ENCODE measurements around the gene NEURL1B.
A peak's percentile ranks its signal among the peaks of the same experiment; 100 is the strongest.

The NEURL1B gene

DNA sequence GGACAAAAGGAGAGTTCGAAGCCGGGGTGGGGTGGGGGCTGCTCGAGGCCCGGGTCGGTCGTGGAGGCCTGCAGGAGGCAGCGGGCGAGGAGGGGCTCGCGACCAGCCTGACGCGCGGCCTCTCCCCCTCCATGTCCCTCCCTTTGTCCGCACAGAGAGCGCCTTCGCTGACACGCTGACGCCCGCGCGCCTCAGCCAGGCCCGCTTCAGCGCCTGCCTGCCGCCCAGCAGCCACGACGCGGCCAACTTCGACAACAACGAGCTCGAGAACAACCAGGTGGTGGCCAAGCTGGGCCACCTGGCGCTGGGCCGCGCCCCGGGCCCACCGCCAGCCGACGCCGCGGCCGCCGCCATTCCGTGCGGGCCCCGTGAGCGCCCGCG, 42.2 kb downstream of the NEURL1B start:
- DNase-seq = no peak

DNA sequence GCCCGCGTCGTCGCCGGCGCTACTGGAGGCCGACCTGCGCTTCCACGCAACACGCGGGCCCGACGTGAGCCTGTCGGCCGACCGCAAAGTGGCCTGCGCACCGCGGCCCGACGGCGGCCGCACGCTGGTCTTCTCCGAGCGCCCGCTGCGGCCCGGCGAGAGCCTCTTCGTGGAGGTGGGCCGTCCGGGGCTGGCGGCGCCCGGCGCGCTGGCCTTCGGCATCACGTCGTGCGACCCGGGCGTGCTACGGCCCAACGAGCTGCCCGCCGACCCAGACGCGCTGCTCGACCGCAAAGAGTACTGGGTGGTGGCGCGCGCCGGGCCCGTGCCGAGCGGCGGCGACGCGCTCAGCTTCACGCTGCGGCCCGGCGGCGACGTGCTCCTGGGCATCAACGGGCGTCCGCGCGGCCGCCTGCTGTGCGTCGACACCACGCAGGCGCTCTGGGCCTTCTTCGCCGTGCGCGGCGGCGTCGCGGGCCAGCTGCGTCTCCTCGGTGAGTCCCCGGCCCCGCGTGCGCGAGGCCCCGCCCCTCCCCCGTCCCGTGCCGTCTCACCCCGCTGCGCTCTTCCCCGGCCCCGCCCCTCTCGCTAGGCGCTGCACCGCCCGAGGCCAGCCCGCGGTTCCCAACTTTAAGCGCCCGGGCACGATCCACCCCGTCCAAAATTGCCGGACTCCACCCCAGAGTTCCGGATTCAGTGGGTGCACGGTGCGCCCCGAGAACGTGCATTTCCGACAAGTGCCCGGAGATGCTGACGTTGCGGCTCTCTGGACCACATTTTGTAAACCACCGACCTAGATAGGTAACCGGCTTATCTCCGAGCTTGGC, 42.8 kb downstream of the NEURL1B start:
- DNase-seq = peak; percentile 24 to 32

DNA sequence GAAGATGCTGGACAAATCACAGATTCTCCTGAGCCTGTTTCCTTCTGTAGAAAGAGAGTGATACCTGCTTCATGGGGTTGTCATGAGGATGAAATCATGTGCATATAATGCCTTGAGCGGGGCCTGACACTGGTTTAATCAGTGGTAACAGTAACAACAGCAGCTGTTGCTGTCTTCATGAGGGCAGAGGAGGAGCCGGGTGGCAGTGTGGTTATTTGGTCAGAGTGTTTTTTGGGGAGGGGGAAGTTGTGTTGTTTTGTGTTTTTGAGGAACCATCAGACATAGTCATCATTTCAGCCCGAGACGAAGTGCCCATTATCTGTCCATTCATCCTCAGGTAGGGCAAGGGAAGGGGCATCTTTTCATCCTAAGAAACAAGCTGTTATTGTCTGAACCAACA, 44.0 kb downstream of the NEURL1B start:
- no peak for DNase-seq

DNA sequence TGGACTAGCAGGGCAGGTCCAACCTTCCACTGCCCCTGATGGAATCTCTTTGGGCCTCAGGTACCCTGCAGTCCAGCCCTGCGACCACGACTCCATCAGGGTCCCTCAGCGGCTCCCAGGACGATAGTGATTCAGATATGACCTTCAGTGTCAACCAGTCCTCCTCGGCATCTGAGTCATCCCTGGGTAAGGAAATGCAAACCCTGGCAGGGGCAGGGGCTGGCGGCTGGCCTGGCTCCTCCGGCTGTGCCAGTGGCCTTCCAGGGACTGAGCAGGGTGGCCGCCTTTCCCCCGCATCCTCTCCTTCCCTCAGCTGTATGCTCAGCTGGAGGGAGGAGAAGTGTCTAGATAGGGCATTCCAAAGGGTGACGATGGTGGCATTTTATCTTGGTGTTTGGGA, 45.0 kb downstream of the NEURL1B start:
- no peak for DNase-seq

DNA sequence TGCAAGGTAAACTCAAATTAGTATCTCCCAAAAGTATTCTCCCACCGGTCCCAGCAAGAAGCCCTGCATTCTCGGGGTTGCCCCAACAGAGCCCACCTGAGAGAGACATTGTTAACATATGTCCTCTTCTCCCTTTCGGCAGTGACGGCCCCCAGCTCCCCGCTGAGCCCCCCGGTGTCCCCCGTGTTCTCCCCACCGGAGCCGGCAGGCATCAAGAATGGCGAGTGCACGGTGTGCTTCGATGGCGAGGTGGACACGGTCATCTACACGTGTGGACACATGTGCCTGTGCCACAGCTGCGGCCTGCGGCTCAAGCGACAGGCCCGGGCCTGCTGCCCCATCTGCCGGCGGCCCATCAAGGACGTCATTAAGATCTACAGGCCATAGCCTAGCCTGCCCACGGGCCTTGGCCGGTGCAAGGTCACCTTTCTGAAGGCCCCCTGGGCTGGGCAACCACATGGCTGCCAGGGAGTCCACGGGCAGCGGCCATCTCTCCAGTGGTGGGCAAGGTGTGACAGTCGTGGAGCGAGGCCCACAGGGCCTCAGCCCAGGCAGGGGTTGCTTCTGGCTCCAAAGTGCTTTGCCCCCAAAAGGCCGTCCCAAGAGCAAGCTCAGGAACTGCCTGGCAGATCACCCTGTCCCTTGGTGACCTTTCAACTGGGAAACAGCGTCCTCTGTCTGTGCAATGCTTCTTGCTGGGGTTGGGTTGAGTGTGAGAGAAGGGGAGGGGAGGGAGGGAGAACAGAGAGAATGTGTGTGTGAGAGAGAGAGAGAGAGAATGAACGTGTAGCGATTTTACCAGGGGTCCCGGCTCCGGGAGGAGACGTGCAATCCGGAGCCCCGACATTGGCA, 45.7 kb downstream of the NEURL1B start:
- DNase-seq = no peak

DNA sequence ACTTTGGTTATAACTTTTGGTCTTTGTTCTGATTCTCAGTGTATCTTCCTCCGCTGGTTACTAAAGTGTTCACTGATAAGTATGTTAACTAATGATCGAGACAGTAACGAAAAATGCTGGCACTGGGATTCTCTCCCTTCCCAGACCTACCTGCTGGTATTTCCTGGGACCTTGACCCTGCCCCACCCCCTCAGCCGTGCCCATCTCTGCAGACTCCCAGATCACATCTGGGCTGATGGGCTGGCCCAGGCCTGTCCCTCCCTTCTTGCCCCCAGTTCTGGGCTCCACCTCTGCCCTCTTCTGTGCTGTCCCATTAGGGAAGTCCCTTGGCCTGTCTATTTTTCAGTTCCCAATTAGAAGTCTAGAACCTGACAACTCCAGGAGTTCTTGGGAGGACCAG, 46.9 kb downstream of the NEURL1B start:
- DNase-seq = no peak

DNA sequence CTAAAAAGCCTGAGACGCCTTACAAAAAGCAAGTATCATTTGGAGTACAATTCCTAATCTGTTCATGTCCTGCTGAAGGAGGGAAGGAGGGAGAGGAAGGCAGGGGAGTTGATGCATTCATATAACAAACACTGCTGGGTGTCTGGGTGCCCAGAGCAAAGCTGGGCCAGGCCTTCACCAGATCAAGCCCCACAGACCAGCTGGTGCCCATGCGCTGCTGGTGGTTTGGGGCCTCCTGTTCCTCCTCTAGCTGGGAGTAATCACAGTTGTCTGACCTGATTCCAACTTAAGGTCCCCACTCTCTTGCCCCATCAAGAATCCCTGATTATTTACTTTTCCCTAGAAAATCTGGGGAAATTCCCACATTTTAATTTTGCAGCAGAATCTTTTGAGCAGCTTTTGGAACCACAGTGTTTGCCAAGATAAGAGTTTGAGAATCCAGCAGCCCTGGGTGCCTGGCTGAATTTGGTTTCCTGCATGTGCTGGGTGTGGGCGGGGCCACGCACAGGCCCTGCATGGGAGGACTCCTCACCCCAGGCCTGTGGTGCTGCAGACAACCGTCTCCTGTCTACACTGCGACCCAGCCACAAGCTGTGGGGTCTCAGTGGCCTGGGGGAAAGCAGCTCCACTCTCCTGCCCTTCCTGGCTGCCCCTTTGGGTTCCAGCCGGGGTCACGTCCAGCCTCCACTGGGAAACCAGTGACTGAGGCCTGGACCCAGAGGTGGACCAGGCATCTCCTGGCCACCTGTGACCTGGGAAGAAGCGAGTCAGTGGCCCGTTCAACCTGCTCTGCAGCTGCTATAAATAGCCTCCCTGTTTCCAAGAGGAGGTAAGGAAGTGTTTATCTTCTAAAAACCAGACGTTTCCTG, 47.5 kb downstream of the NEURL1B start:
- no peak for DNase-seq

DNA sequence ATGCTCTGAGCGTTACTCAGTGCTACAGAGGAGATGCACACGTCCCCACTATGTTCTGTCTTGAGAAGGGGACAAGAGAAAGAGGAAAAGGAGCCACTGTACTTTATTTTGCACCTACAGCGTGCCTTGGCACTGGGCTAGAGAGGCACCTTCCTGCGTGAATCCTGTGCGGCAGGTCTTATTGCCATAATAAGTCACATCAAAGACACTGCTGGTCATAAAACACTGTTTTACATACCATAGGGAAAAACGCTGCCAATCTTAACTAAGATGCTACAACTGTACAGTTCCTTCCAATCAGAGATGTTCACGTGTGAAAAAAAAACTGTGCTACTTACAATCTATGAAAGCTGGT, 48.1 kb downstream of the NEURL1B start:
- DNase-seq = no peak

DNA sequence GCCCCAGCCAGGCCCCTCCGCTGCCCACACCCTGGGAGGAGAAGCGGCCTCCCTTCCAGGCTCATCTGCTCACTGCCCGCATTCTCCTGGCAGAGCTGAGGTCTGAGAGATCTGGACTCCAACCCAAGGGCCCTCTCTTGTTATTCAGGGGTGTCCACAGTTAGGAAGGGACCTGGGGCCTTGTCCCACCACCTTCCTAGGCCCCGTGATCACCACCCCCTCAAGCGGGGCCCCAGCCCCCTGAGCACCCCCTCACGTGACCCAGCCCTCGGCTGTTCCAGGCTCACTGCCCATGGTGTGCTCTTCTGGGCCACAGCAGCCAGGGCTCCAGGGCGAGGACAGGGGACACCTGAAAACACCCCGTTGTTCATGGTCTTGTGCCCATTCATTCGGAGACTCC, 48.7 kb downstream of the NEURL1B start:
- DNase-seq = no peak

DNA sequence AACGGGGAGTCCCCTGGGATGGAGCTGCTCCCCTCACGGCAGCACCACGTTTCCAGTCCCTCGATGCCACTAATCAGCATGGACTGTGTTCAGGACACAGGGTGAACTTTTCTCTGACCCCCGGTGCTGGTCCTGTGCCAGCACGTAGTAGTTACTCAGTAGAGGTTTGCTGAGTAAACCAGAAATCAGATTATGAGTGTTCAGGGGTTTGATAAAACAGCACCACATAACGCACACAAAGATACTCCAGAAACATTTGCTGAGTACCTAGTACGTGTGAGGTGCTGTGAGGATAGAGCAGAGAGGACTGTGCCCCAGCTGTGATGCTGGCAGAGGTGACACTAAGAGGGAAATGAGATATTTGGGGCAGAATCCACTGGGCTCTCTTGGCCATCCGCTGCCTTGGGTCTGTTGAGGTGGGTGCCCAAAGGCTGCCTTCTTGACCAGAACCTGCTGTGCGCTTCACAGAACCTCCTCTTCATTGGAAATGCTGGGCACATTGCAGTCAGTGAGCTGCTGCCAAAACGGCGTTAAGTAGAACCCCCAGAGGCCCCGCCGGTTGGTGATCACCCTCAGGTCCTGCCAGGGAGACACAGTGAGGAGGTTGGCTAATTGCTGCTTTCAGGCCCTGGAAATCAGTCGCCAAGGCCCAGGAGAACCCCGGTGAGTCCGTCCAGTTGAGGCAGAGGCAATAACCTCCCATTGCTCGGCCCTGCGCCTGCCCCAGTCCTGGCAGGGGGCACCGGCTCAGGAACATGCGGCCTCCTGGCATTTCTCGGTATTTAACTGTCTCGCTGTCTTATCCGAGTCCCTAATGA, 49.4 kb downstream of the NEURL1B start:
- DNase-seq = no peak

DNA sequence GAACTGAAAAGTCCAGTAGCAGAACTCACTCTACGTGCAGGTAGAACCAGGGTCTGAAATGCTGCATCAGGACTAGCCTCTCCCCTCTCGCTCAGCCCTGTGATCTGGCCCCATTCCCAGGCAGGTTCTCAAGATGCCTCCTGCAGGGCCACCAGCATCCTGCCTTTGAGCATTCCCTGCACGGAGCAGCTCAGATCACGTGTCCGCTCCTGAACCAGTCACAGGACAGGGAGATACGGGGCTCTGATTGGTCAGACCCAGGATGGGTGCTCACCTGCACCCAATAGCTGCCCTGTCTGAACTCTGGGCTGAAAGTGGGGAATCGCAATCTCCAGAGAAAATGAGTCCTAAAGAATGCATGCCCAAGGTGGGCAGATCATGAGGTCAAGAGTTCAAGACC, 50.8 kb downstream of the NEURL1B start:
- DNase-seq = no peak

DNA sequence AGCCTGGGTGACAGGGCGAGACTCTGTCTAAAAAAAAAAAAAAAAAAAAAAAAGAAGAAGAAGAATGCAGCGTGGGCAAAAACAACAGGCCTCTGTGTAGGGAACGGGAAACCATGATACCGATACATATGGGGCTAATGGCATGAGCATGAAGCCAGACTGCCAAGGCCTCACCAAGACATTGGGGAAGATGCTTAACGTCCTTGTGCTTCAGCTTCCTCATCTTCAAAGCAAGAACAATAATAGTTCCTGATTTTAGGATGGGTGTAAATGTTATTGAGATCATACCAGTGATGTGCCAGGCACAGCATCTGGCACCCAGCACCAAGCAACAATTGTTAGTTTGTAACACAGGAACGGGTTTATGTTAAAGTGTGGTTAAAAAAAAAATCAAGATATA, 51.4 kb downstream of the NEURL1B start:
- DNase-seq = no peak

DNA sequence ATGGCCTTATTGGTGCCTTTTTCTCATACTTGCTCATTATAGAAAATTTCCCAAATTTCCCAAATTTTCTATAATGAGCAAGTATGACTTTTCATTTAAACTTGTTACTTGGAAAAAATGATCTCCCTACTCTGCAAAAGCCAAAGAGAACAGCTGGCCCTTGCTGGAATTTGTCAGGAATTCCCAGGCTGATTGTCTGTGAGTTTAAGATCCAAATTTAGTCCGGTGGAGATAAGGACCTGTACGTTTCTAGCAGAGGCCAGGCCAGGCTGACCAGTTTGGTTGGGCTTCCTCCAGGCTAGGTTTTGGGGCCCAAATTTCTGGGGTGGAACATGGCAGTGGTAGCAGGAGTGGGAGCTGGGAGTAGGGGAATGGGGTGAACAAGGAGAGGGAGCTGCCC, 51.9 kb downstream of the NEURL1B start:
- no peak for DNase-seq

DNA sequence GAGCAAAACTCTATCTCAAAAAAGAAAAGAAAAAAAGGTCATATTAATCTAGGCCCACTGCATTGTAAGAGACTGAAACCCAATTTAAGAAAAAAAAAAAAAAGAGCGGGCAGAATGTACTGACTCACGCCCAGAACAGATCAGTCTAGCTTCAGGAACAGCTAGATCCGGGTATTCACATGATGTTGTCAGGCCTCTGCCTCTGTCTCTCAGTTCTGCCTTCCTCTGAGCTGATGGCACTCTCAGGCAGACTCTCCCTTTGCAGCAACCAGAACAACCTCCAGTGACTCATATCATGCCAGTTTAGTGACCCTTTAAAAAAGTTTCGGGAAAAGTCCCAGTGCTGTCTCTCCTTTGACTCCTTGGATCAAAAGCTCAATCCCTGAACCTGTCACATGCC, 53.0 kb downstream of the NEURL1B start:
- no peak for DNase-seq

DNA sequence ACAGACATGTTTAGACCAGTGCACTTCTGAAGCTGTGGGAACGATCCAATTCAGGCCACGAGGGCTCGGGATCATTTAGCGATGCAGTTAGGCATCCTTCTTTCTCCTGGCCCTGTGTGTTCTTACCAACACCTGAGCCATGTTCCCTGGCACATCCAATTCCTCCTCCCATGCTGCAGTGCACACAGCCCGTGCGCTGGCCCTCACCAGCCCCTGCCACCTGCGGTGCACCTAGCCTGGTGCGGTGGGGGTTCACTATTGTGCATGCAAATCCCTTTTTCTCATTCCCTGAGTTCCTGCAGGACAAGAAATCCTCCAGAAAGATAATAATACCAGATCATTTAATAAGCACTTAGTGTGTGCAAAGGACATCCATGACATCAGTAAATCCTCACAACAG, 53.5 kb downstream of the NEURL1B start:
- DNase-seq = no peak

DNA sequence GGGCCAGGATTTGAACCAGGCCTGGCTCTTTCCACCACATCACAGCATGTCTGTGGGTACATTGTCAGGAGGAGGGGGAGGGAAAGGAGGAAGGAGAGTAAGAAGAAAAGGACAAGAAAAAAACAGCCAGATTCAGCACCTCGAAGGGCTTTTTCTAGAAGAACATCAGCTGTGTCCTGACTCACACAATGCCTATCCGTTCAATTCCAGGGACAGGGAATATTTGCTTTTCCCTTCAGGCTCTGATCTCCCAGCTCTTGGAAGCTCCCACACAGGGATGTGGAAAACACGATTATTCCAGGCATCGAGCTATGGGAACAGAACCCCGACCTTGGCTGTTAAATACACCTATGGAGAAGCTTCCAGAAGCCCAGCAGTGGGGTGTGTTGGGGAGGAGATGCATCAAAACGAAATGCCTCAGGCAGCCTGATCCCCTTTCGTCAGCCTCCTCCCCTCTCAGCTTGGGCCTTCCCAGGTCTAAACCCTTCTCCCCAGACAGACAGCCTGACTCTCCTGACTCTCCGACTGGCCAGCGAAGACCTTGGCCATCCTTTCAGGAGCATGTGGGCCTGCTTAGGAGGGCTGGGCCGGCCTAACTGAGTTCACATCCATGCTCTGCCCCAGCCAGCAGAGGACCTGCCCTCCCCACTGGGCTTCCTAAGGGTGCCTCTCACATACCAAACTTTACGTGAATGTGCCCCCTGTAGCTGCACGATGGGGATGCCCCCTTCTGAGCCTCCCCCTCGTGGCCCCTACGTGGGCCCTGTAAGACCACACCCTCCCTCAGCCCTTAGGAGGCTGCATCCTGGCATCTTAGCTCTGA, 54.4 kb downstream of the NEURL1B start:
- no peak for DNase-seq

DNA sequence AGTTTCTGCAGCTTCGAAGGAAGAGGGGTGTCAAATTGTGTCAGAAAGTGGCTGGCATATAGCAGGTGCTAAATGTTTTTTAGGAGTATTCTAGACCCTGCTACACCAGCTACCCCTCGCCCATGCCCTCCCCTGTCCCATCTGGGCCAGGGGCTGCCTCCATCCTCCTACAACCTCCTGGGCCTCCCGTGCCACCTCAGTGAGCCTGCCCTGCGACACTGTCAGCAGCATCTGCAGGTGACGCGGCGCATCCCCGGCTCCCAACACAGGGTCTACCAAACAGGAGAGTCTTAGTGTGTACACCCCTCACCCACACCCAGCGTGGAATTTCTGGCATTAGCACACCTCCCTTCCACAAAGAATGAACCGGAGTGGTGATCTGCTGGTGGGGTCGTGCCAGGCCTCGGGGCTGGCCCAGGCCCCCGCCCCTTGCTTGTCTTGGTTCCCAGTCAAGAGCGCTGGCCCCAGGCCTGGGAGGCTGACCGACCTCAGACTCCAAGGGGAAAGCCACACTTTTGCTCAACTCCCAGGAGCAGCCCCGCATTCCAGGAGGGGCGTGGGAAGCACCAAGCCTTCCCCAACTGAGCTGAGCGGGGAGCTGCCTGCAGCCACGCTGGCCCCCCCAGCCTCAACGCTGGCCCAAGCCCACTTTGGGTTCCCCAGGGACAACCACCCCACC, 55.2 kb downstream of the NEURL1B start:
- DNase-seq = no peak

DNA sequence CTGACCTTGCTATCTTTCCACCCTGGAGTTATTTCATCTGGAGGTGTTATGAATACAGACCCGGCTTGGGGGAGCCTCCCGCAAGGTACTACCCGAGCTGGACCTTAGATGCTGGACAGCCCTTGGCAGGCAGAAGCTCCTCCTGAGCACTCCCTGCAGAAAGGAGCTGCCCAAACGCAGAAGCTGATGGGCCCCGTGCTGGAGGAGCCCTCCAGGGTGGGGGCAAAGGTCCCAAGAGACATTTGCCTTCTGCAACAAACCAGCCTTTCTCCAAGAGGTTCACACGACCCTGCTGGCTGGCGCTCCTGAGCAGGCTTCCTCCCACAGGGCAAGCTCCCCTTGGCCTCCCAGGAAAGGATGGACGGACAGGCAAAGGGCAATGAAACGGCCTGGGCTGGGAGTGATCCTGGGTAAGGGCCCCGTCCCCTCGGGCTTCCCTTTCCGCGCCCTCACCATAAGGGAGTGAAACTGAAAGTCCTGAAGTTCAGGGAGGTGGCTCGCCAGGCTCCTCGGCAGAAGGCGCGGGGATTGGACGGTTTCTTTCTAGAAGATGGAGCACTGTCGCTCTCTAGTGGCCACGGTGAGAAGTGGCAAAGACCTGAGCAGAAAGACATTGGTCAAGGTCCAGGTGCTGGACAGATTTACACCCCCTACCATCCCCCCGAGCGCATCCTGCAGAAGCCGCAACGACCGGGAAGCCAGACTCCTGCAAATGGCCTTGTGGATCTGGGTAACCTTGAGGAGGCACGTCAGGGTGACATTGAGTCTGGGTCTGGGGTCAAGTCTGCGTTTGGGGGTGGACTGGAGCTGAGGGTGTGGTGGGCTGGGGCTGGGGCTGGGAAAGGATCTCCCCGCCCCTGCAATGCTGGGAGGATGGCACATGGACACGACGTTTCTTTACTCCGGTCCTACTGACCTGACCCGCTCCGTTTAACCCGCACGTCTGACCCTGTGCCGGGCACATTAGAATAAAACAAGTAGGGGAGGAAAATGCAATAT, 56.4 kb downstream of the NEURL1B start:
- DNase-seq = peak; percentile 79 to 80

DNA sequence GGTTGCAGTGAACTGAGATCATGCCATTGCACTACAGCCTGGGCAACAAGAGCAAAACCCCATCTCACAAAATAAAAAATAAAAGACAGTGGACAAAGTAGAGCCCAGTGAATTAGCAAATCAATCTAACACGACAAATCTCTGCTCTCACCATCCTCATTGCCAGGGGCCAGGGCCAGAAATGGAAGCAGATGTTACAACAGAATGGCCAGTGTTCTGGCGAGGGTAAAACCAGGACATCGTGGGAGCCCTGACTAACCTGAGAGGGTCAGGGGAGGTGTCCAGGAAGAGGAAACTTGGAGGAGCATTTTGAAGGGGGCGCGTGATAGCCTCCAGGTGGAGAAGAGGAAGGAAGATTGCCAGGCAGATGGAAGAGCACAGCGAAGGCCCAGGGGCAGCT, 58.4 kb downstream of the NEURL1B start:
- DNase-seq = no peak

DNA sequence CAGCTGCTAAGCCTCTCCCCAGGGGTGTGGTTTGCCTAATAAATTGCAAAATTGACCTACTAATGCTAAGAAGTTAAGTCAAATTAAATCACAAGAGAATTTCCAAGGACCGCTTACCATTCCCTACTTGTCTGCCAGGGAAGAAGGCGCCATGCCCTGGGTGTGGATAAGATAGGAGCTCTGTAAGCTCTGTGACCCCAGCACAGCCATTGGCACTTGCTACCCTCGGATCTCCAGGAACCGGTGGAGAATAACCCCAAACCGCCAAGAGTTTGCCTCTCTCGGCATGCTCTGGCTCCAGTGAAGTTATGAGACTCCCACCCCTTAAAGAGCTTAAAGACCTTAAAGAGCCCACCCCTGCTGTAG, 58.9 kb downstream of the NEURL1B start:
- no peak for DNase-seq

Data from stimulated activated CD4-positive, alpha-beta T cell treated with anti-CD3 and anti-CD28 coated beads, Interleukin-2, amount 100 ng/mL, for 48 hours (primary cell).